ENCODE results near the gene NAT16. TPM values are rescaled to one million over a fixed set of nuclear protein-coding genes. Genes with fewer than 3 reads are reported as not detected.

The NAT16 gene
- total and polyA plus RNA-seq, 9 of the 15 experiments (the other 6 are each of a cell fraction or from before 2014, with no cell fraction given): 0.04 TPM; not detected in 8

- TF ChIP-seq ARID4B (CRISPR knock-in tag; IDR thresholded peaks at IDR 0.05): peak; percentile 95
- no peak for TF ChIP-seq HDAC6 (IDR thresholded peaks at IDR 0.05; ENCODE audit: low read depth, low read length)
- TF ChIP-seq ZNF316 (IDR thresholded peaks at IDR 0.05): peak; percentile 42; the same call in 1 of the 2 replicates
- peak; percentile 87 for TF ChIP-seq FOSL1 (tag; conservative IDR thresholded peaks at IDR 0.05)
- no peak for TF ChIP-seq NFRKB (IDR thresholded peaks at IDR 0.05; ENCODE audit: low read depth)
- TF ChIP-seq SAP30 (IDR thresholded peaks at IDR 0.05; ENCODE audit: borderline replicate concordance, insufficient read depth, low read depth, low read length, poor library complexity, severe bottlenecking): peak; percentile 46
- TF ChIP-seq RUNX1 (IDR thresholded peaks at IDR 0.05; ENCODE audit: low read depth): peak; percentile 22; the same call in 1 of the 2 replicates
- TF ChIP-seq, protein P1, sequence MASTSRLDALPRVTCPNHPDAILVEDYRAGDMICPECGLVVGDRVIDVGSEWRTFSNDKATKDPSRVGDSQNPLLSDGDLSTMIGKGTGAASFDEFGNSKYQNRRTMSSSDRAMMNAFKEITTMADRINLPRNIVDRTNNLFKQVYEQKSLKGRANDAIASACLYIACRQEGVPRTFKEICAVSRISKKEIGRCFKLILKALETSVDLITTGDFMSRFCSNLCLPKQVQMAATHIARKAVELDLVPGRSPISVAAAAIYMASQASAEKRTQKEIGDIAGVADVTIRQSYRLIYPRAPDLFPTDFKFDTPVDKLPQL (IDR thresholded peaks at IDR 0.05; ENCODE audit: extremely low read depth, insufficient read length): no peak
- peak; percentile 35; the same call in 1 of the 2 replicates for TF ChIP-seq REST (IDR thresholded peaks at IDR 0.05; ENCODE audit: borderline replicate concordance)
- TF ChIP-seq REST (CRISPR knock-in tag; IDR thresholded peaks at IDR 0.05; ENCODE audit: low read depth): peak; percentile 28; the same call in 1 of the 2 replicates
- TF ChIP-seq ZNF766 (CRISPR knock-in tag; conservative IDR thresholded peaks at IDR 0.05): no peak; the same call in 1 of the 2 replicates
- TF ChIP-seq HIVEP1 (CRISPR knock-in tag; IDR thresholded peaks at IDR 0.05): no peak
- TF ChIP-seq RBM17 (IDR thresholded peaks at IDR 0.05; ENCODE audit: borderline replicate concordance, low read depth, low read length): no peak
- peak; percentile 83 for TF ChIP-seq RBFOX2 (IDR thresholded peaks at IDR 0.05; ENCODE audit: low read depth, low read length)
These were observed 37.5 kb upstream of the NAT16 start, which contains the start of the genes PLOD3 and ZNHIT1 (continued) for GRCh38 chr7:101217388-101218235.
